HUES48 (cell line): ENCODE data around the gene SLCO2A1.

ENCODE experiments used
- H3K27ac ChIP-seq: one replicate; pipeline ENCODE4 v1.7.0; 2013; ENCODE audit warnings: low read depth, low read length, inconsistent platforms
- H3K27me3 ChIP-seq: 2 replicates; pipeline ENCODE4 v1.6.1; 2013; ENCODE audit warnings: mild to moderate bottlenecking, low read length; ENCODE audit not compliant: control insufficient read depth, insufficient read depth
- H3K36me3 ChIP-seq: 2 replicates; pipeline ENCODE4 v1.6.1; 2013; ENCODE audit warnings: low read length; ENCODE audit not compliant: control insufficient read depth, insufficient read depth
- H3K4me1 ChIP-seq: 2 replicates; pipeline ENCODE4 v1.6.1; 2013; ENCODE audit warnings: mild to moderate bottlenecking, low read length; ENCODE audit not compliant: control insufficient read depth, insufficient read depth
- H3K4me3 ChIP-seq: 2 replicates; pipeline ENCODE4 v1.5.1; 2013; ENCODE audit warnings: mild to moderate bottlenecking, low read depth, low read length
- H3K9ac ChIP-seq: 2 replicates; pipeline ENCODE4 v1.6.1; 2013; ENCODE audit warnings: mild to moderate bottlenecking, low read depth, low read length, moderate library complexity
- H3K9me3 ChIP-seq: 2 replicates; pipeline ENCODE4 v1.6.1; 2013; ENCODE audit warnings: low read length; ENCODE audit not compliant: control insufficient read depth, insufficient read depth

SLCO2A1 gene

DNA sequence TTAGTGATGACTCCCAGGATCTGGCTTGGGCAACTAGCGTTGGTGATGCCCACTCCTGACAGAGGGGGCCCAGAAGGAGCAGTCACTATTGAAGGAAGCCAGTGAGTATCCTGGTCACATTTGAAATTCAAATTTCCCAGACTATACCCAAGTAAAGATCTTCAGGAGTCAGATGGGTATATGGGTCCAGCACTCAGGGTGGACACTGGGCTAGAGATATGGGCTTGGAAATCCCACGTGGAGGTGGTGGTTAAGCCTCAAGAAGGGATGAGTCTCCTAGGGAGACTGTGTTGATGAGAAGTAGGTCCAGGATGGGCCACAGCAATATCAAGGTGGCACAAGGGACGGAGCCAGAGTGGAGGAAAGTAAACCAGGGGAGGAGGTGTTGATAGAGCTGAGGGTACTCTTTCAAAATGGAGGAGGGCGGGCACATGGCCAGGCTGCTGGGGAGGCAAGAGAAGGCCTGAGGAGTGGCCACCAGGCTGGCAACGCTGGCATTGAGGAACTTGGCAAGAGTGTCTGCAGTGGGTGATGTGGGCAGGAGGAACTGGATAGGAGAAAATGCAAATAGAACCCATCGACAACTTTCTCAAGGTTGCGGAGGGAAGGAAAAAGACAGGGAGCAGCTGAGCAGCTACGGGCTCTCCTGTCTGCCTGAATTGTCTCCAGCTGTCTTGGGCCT is 3.7 kb upstream of the SLCO2A1 start:
- Histone ChIP-seq H3K4me1 (peaks cover 12% of the 10 kb centered on the region), H3K27ac (no peak overlapping the region), H3K4me3 (no peak overlapping the region), H3K36me3 (no peaks in the 10 kb centered on the region), H3K27me3 (peaks cover 30% of the 10 kb centered on the region), H3K9me3 (no peaks in the 10 kb centered on the region), H3K9ac (no peak overlapping the region)

DNA sequence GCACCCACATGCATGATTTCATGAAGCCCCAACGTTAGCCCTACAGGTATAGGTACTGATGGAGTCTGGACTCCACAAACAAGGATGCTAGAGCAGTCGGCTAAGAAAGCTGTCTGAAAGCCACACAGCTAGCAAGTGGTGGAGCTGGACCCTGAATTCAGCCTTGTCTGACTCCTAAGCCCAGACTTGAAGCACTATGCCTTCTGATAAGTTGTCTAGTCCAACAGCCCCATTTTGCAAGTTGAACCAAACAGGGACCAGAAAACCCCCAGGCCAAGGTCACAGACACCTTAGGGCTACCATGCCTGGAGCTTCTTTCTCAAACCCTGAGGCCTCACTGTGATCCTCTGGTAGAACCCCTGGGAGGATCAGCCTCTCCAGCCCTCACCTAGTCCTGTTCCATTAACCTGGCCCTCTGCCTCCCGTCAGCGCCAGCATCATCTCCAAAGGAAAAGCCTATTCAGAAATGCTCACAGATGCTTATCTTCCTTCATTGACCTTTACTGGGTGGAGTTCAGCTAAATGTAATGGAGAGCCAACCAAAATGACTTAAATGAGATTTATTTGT is 1.7 kb upstream of the SLCO2A1 start:
- Histone ChIP-seq H3K9me3 (no peaks in the 10 kb centered on the region), H3K27me3 (peaks cover 41% of the 10 kb centered on the region), H3K36me3 (no peaks in the 10 kb centered on the region), H3K4me1 (peaks cover 12% of the 10 kb centered on the region), H3K9ac (no peak overlapping the region), H3K27ac (no peak overlapping the region), H3K4me3 (no peak overlapping the region)

DNA sequence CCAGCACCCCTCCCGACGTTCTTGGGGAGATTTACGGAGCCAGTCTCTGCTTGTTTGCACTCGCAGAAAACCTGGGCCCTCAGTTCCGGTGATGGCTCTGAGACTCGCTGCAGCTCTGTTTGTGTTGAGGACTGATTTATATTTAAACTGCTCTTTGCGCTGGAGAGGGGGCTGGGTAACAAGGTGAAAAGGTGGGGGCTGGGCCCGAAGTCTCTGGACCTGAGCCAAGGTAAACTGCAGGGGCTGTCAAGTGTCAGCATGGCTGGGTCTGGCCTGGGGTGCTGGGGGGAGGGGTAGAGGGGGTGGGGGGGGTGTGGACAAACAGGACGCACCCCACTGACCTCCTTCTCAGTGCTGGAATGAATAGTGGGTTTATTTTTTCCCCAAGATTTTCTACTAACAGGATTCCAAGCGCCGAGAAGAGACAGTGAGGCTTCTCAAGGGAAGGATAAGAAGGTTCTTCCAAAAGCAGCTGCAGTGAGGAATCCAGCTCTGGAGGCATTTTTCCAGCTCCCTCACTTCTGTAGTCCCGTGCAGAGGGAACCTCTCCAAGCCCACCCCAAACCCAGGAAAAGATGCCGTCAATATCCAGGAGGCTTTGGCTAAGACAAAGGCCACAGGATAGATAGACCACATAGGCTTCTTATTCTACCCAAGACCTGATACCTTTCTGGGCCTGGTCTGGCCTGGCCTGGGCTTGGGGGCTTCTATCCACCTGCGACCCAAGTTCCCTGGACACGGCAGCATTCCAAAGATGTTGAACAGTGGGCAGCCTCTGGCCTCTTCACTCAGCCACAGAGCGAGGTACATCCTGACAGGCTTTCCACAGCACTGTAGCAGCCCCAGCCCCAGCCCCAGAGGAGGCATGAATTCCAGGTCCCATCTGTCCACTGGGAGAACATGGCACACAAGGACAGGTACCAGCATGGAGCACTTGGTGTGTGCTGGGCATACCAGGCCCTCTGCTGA is 938 bp upstream of the SLCO2A1 start:
- Histone ChIP-seq H3K27me3 (peaks cover 41% of the 10 kb centered on the region), H3K27ac (no peak overlapping the region), H3K36me3 (no peaks in the 10 kb centered on the region), H3K4me3 (peak overlapping the region; percentile 71), H3K9ac (no peak overlapping the region), H3K9me3 (no peaks in the 10 kb centered on the region), H3K4me1 (peaks cover 12% of the 10 kb centered on the region)

DNA sequence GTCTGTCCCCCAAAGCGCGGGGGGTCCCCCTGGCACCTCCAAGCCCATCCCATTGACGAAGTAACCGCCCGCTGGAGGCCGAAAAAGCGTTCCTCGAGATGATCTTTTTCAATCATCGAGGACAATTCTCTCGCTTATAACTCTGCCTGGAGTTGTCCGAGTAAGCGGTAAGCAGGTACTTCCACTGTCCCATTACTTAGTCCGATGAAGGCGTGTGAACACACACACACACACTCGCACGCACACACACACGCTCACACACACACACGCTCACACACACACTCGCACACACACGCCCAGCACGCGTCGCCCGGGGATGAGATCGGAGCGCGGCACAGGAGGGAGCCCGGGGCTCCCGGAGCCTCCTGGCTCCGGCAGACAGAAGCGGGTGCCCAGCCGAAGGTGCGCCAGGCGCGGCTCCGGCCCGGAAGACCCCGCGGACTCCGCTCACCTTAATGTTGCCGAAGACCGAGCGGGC is 430 bp downstream of the SLCO2A1 start:
- Histone ChIP-seq H3K4me3 (peak overlapping the region; percentile 71), H3K27ac (no peak overlapping the region), H3K4me1 (peaks cover 12% of the 10 kb centered on the region), H3K9me3 (no peaks in the 10 kb centered on the region), H3K36me3 (no peaks in the 10 kb centered on the region), H3K27me3 (peaks cover 41% of the 10 kb centered on the region), H3K9ac (peak overlapping the region; percentile 0; the same call in 1 of the 2 replicates)

DNA sequence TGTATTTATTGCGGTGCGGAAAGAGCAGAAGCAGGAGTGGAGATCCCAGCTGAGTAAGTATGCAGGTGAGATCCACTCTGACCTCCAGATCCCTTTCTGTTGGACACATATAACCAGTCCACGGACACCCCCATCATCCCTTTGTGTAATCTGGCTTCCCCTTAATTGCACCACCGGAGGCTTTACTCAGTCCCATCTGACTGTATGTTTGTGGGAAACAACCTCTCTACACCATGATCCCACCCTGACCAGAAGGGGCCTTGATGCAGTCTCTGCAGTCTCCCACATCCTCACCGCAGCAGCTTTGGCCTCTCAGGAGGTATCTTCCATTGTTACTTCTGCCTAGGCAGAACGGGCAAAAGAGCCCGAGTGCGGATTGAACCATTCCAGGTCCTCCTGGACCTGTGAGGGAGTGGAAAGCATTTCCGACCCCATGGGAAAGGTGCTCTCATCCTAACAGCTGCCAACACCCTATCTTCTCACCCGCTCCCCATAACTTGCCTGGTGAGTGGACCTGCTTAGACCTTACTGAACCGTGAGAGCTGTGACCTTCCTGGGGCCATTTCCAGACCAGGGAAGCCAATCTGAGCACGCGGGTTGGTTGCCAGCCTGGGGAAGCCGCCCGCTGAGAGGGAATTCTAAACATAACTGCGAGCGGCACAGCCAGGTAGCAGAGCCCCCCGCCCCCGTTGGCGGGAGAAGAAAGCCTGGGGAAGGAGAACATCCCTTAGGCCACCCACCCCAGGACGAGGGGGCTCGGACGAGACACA is 1.1 kb downstream of the SLCO2A1 start:
- H3K4me3 ChIP-seq: peak overlapping the region; percentile 71
- peaks cover 41% of the 10 kb centered on the region for H3K27me3 ChIP-seq
- H3K9ac ChIP-seq: no peak overlapping the region

DNA sequence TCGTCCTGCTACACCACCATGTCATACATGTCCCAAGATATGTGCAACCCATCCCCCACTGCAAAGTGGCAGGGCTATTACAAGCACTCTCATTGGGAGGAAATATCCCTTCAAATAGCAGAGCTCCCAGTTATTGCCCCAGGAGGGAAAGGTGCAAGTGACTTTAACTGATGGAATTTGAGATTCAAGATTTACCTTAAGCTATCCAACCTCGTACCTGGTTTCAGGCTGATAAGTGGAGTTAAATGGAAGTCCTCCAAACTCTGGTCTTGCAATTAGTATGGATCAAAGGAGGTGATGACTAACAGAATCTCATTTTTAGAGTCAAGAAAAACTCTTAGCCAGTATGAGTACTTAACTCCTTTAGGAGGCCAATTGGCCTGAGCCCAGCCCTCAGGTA is 2.1 kb downstream of the SLCO2A1 start:
- no peak overlapping the region for H3K4me3 ChIP-seq
- H3K9ac ChIP-seq: no peak overlapping the region
- H3K4me1 ChIP-seq: peaks cover 12% of the 10 kb centered on the region
- no peaks in the 10 kb centered on the region for H3K9me3 ChIP-seq
- peaks cover 41% of the 10 kb centered on the region for H3K27me3 ChIP-seq
- no peak overlapping the region for H3K27ac ChIP-seq
- H3K36me3 ChIP-seq: no peaks in the 10 kb centered on the region

More for the DNA sequence above, 1.1 kb downstream of the SLCO2A1 start:
- Histone ChIP-seq H3K36me3 (no peaks in the 10 kb centered on the region), H3K27ac (no peak overlapping the region), H3K9me3 (no peaks in the 10 kb centered on the region), H3K4me1 (peaks cover 12% of the 10 kb centered on the region)

DNA sequence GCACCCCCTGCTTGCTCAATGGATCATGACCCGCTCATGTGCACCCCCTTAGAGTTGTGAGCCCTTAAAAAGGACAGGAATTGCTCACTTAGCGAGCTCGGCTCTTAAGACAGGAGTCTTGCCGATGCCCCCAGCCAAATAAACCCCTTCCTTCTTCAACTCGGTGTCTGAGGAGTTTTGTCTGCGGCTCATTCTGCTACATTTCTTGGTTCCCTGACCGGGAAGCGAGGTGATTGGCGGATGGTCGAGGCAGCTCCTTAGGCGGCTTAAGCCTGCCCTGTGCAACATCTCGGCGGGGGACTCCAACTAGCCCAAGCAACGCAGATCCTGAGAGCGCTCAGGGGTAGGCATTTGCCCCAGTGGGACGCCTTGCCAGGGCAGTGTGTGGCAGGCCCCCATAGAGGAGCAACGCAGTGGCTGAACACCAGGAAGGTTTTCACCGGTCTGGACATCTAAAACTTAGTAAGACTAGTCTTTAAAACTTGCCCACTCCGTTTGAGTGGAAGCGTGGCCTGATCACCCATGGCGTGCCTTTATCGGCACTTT is 9.5 kb downstream of the SLCO2A1 start:
- Histone ChIP-seq H3K9me3 (no peaks in the 10 kb centered on the region), H3K27me3 (no peaks in the 10 kb centered on the region), H3K4me3 (no peak overlapping the region), H3K9ac (no peak overlapping the region), H3K27ac (no peak overlapping the region), H3K36me3 (no peaks in the 10 kb centered on the region), H3K4me1 (no peaks in the 10 kb centered on the region)

DNA sequence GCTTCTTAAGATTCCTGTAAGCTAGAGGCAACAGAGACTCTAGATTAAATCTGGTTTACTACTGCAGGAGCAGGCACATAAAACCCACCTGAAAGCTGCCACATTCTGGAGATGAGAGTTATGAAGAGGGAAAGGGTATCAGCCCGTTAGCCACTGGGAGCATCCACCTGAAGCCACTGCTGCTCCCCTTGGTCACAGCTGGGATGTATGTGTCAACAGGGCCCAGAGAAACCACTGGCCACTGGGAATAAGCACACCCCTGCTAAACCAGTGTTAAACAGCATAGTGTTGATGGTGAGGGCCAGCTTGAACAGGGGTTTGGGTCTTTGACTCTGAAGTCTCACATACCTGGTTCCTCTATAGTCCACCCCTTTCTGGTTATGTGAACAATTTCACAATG is 10.9 kb downstream of the SLCO2A1 start:
- Histone ChIP-seq H3K9ac (no peak overlapping the region), H3K4me3 (no peak overlapping the region), H3K4me1 (no peaks in the 10 kb centered on the region), H3K27me3 (no peaks in the 10 kb centered on the region), H3K9me3 (no peaks in the 10 kb centered on the region), H3K36me3 (no peaks in the 10 kb centered on the region), H3K27ac (no peak overlapping the region)

DNA sequence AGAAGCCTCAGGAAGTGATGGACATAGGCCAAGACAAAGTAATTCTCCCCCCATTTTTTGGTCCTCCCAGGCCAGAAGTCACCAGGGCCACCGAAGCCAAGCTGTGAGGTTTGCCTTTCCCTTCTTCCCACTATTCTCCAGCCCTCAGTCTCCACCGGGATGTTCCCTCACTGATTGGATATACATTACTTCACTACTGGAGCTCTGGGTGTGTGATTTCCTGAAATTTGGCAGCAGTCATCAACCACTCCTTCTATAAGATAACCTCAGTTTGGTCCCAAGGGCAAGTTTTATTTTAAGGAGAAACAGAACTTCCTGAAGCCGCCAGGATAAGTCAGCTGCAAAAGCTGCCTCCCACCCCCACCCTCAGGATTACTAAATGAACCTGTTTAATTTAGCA is 11.3 kb downstream of the SLCO2A1 start:
- Histone ChIP-seq H3K4me3 (no peak overlapping the region), H3K27me3 (no peaks in the 10 kb centered on the region), H3K9ac (no peak overlapping the region)

DNA sequence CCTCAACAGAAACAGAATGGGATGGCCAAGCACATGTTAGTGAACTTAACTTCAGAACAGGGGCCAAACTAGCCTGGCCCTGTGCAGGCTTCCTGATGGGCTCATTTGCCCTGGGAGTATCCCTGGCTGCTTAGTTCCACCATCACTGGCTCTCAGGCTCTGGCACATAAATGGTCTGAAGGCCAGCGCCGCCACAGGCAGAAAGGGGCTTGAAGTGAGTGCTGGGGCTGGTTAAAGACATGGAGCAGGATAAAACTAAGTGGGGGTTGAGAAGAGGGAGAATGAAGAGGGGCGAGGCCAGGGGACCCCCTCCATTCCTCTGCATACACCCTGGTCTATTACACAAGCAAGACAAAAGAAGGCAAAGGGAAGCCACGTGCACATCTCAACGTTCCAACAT is 12.2 kb downstream of the SLCO2A1 start:
- Histone ChIP-seq H3K9ac (no peak overlapping the region), H3K36me3 (no peaks in the 10 kb centered on the region), H3K4me3 (no peak overlapping the region), H3K27me3 (no peaks in the 10 kb centered on the region), H3K9me3 (no peaks in the 10 kb centered on the region), H3K4me1 (no peaks in the 10 kb centered on the region), H3K27ac (no peak overlapping the region)

More for the DNA sequence above, 11.3 kb downstream of the SLCO2A1 start:
- H3K4me1 ChIP-seq: no peaks in the 10 kb centered on the region
- H3K36me3 ChIP-seq: no peaks in the 10 kb centered on the region
- no peaks in the 10 kb centered on the region for H3K9me3 ChIP-seq
- H3K27ac ChIP-seq: no peak overlapping the region
